H1 (cell line): ENCODE data around the gene KCNJ12. TPM values are rescaled to one million over a fixed set of nuclear protein-coding genes. Genes with fewer than 3 reads are reported as not detected.
A peak's percentile ranks its signal among the peaks of the same experiment; 100 is the strongest.

Experiments
- CTCF ChIA-PET: fragments of 300-600 bp; sonication (Branson Sonifier 250); formaldehyde crosslinking; loops from one replicate; lab custom pipeline; 2021; ENCODE audit not compliant: partially characterized antibody; lab: Charles Lee
- POLR2A ChIA-PET: fragments of 300-600 bp; sonication (Branson Sonifier 250); formaldehyde crosslinking; loops from one replicate; lab custom pipeline; 2021; ENCODE audit warnings: inconsistent platforms; ENCODE audit not compliant: partially characterized antibody; lab: Charles Lee
- DNase-seq, 2 experiments: peaks; one replicate each; pipeline versions ENCODE4 v3.0.0 to v3.0.0-alpha.2; 2010 to 2022; ENCODE audit warnings: low spot score in 2 of 2, low read depth in 1 of 2, mixed read lengths in 1 of 2
- FAIRE-seq: peaks from 2 replicates; lab custom pipeline; 2011; peaks lifted over from hg19 to GRCh38; lab: Jason Lieb, UNC
- H2AFZ ChIP-seq: 2 replicates; pipeline ENCODE4 v1.8.1; 2012; ENCODE audit warnings: low read length, inconsistent platforms
- H2AK5ac ChIP-seq: 2 replicates; pipeline ENCODE4 v1.6.1; 2013; ENCODE audit warnings: low read depth, low read length
- H2BK120ac ChIP-seq: replicated peaks from 2 replicates; pipeline ENCODE3; 2013; ENCODE audit warnings: low read depth, low read length, inconsistent platforms
- H2BK12ac ChIP-seq: 2 replicates; pipeline ENCODE4 v1.6.1; 2013; ENCODE audit warnings: low read depth, low read length
- H2BK15ac ChIP-seq: 2 replicates; pipeline ENCODE4 v1.6.1; 2013; ENCODE audit warnings: low read length
- H2BK20ac ChIP-seq: 2 replicates; pipeline ENCODE4 v1.6.1; 2013; ENCODE audit warnings: low read length
- H2BK5ac ChIP-seq: 2 replicates; pipeline ENCODE4 v1.6.1; 2013; ENCODE audit warnings: low read depth, low read length
- H3K14ac ChIP-seq: 2 replicates; pipeline ENCODE4 v1.6.1; 2013; ENCODE audit warnings: inconsistent platforms; ENCODE audit not compliant: insufficient read length
- H3K18ac ChIP-seq: 2 replicates; pipeline ENCODE4 v1.6.1; 2013; ENCODE audit warnings: low read length; ENCODE audit errors: extremely low read depth
- H3K23ac ChIP-seq: 2 replicates; pipeline ENCODE4 v1.6.1; 2013; ENCODE audit warnings: inconsistent platforms; ENCODE audit not compliant: insufficient read length
- H3K23me2 ChIP-seq: 2 replicates; pipeline ENCODE4 v1.6.1; 2013; ENCODE audit warnings: low read depth, low read length
- H3K27ac ChIP-seq: 2 replicates; pipeline ENCODE4 v1.6.1; 2011; ENCODE audit warnings: low read depth, low read length, inconsistent platforms
- H3K27me3 ChIP-seq, 4 experiments: replicated peaks in 1 of 4; 1 replicate in 1 of 4; 2 replicates in 3 of 4; pipeline versions ENCODE4 v1.6.1 to v1.8.1; 2011 to 2013; ENCODE audit warnings: low read length in 3 of 4, mild to moderate bottlenecking in 3 of 4, inconsistent platforms in 2 of 4, mixed read lengths in 2 of 4, moderate library complexity in 1 of 4; ENCODE audit not compliant: control insufficient read depth in 3 of 4, insufficient read depth in 3 of 4; ENCODE audit errors: extremely low read depth in 1 of 4
- H3K36me3 ChIP-seq, 4 experiments: 2 replicates each; pipeline versions ENCODE4 v1.6.1 to v1.8.1; 2011 to 2013; ENCODE audit warnings: mild to moderate bottlenecking in 4 of 4, low read length in 3 of 4, moderate library complexity in 2 of 4, control low read depth in 1 of 4, inconsistent platforms in 1 of 4; ENCODE audit not compliant: insufficient read depth in 4 of 4, control insufficient read depth in 2 of 4
- H3K4ac ChIP-seq: replicated peaks from 2 replicates; pipeline ENCODE3; 2013; ENCODE audit warnings: low read length, low read depth, mixed read lengths, inconsistent platforms; ENCODE audit not compliant: insufficient read length
- H3K4me1 ChIP-seq, 4 experiments: replicated peaks in 1 of 4; 1 replicate in 1 of 4; 2 replicates in 3 of 4; pipeline versions ENCODE4 v1.6.1 to v1.8.1; 2011 to 2013; ENCODE audit warnings: low read length in 3 of 4, inconsistent platforms in 2 of 4, mixed read lengths in 1 of 4; ENCODE audit not compliant: insufficient read depth in 4 of 4, control insufficient read depth in 3 of 4
- H3K4me2 ChIP-seq, 2 experiments: 2 replicates each; pipeline versions ENCODE4 v1.6.1 to v1.8.1; 2011 to 2013; ENCODE audit warnings: low read depth in 2 of 2, low read length in 2 of 2, control low read depth in 1 of 2, inconsistent platforms in 1 of 2, mild to moderate bottlenecking in 1 of 2; ENCODE audit not compliant: insufficient read depth in 1 of 2
- H3K4me3 ChIP-seq, 4 experiments: fragments of 200-600, 300-600 bp in 1 of 4; sonication (generic), shearing (Covaris generic), sonication (Bioruptor Twin) in 1 of 4; 2 replicates each; pipeline versions ENCODE4 v1.5.1 to v1.8.1; 2011 to 2016; ENCODE audit warnings: low read length in 4 of 4, low read depth in 3 of 4, control low read depth in 2 of 4, inconsistent platforms in 2 of 4, mild to moderate bottlenecking in 2 of 4, mixed read lengths in 1 of 4, moderate library complexity in 1 of 4; ENCODE audit not compliant: insufficient read depth in 2 of 4; ENCODE audit errors: extremely low read depth in 1 of 4
- H3K56ac ChIP-seq: replicated peaks from 2 replicates; pipeline ENCODE3; 2013; ENCODE audit warnings: low read depth, mild to moderate bottlenecking, mixed read lengths, low read length, inconsistent platforms; ENCODE audit not compliant: insufficient read length
- H3K79me1 ChIP-seq: 2 replicates; pipeline ENCODE4 v1.6.1; 2013; ENCODE audit warnings: low read depth, low read length, control low read depth
- H3K79me2 ChIP-seq, 2 experiments: 2 replicates each; pipeline versions ENCODE4 v1.6.1 to v1.8.1; 2012 to 2013; ENCODE audit warnings: low read length in 2 of 2, mild to moderate bottlenecking in 2 of 2, inconsistent platforms in 1 of 2; ENCODE audit not compliant: insufficient read depth in 2 of 2, control insufficient read depth in 1 of 2
- H3K9ac ChIP-seq, 4 experiments: replicated peaks in 1 of 4; 1 replicate in 1 of 4; 2 replicates in 3 of 4; pipeline versions ENCODE4 v1.6.1 to v1.8.1; 2011 to 2013; ENCODE audit warnings: low read depth in 3 of 4, low read length in 3 of 4, control low read depth in 2 of 4, mild to moderate bottlenecking in 2 of 4, moderate library complexity in 2 of 4, inconsistent platforms in 1 of 4; ENCODE audit errors: extremely low read depth in 1 of 4
- H3K9me3 ChIP-seq, 2 experiments: 2 replicates each; pipeline versions ENCODE4 v1.6.1 to v1.8.1; 2012 to 2013; ENCODE audit warnings: mild to moderate bottlenecking in 2 of 2, moderate library complexity in 2 of 2, control low read depth in 1 of 2, inconsistent platforms in 1 of 2, low read depth in 1 of 2, low read length in 1 of 2, mixed read lengths in 1 of 2; ENCODE audit not compliant: insufficient read depth in 2 of 2
- H4K20me1 ChIP-seq, 2 experiments: replicated peaks in 1 of 2; 2 replicates each; pipeline versions ENCODE3 to v1.8.1; 2011 to 2013; ENCODE audit warnings: inconsistent platforms in 2 of 2, low read length in 2 of 2, mild to moderate bottlenecking in 1 of 2; ENCODE audit not compliant: insufficient read depth in 2 of 2, control insufficient read depth in 1 of 2
- H4K5ac ChIP-seq: 2 replicates; pipeline ENCODE4 v1.6.1; 2013; ENCODE audit warnings: low read length, low read depth, mixed read lengths, inconsistent platforms; ENCODE audit not compliant: insufficient read length
- H4K8ac ChIP-seq: 2 replicates; pipeline ENCODE4 v1.8.0; 2013; ENCODE audit warnings: mild to moderate bottlenecking, moderate library complexity, low read length, inconsistent platforms; ENCODE audit not compliant: insufficient read depth; ENCODE audit errors: extremely low read depth
- H4K91ac ChIP-seq: replicated peaks from 2 replicates; pipeline ENCODE3; 2013; ENCODE audit warnings: low read length, mixed read lengths, inconsistent platforms; ENCODE audit not compliant: insufficient read length
- NANOG ChIP-seq: IDR thresholded peaks from 2 replicates; pipeline ENCODE4 v1.6.1; 2011; ENCODE audit warnings: low read length, low read depth, mild to moderate bottlenecking, inconsistent platforms; ENCODE audit not compliant: insufficient read depth, poor library complexity, severe bottlenecking
- TBP ChIP-seq: IDR thresholded peaks from 2 replicates; pipeline ENCODE4 v1.6.1; 2011; ENCODE audit warnings: low read depth, low read length, improper control_type of control experiment
- WGBS, 2 experiments: shearing (Covaris generic) in 1 of 2; methylation state at CpG; one replicate each; pipeline versions ENCODE4 v1.1.6 to v1.1.7; 2013 to 2015; ENCODE audit warnings: low lambda C conversion rate in 2 of 2, mixed read lengths in 2 of 2, inconsistent platforms in 1 of 2, low coverage in 1 of 2, missing lambda C conversion rate in 1 of 2; ENCODE audit not compliant: insufficient replicate concordance in 2 of 2, insufficient coverage in 1 of 2, insufficient read length in 1 of 2; ENCODE audit errors: extremely low coverage in 1 of 2, missing lambda C conversion rate in 1 of 2; 5-methylcytosine and 5-hydroxymethylcytosine counted together
- polyA plus RNA-seq, 7 experiments: library from polyadenylated mRNA; depleted of rRNA in 3 of 7; stranded (reverse) in 5 of 7; unstranded in 2 of 7; fragments of >200 nt in 5 of 7; fragments of 200-250 nt in 2 of 7; gene quantifications; 1 replicate in 5 of 7; 2 replicates in 1 of 7; 4 replicates in 1 of 7; pipeline versions ENCODE4 v1.2.1 to v1.2.3, GENCODE V29; 2011 to 2013; ENCODE audit warnings: missing spikeins in 2 of 7, mixed read lengths in 2 of 7
- total RNA-seq: library from RNA; stranded (reverse); fragmentation: NEBNext Ultra II Directional; extraction: Animal tissue kit (Norgen Biotek cat#: 25700); gene quantifications from 2 replicates; pipeline ENCODE4 v1.2.1, GENCODE V29; 2021

Gene KCNJ12
- total and polyA plus RNA-seq, 2 of the 8 experiments (the other 6 are each of a cell fraction or from before 2014, with no cell fraction given), result 1.2 to 1.5 TPM

GRCh38 chr17:21375162-21375560, 996 bp upstream of the KCNJ12 start:
- no peak overlapping the region for H2BK12ac ChIP-seq
- FAIRE-seq (no peak), DNase-seq (no peak)
- H3K79me1 ChIP-seq, result no peaks in the 10 kb centered on the region
- H2BK15ac ChIP-seq, result no peak overlapping the region
- no peak overlapping the region for H3K23ac ChIP-seq
- no peak overlapping the region for H4K8ac ChIP-seq
- H2BK5ac ChIP-seq, result no peak overlapping the region
- WGBS, 2 experiments, result 84% methylated on average over 7 of the region's 7 CpGs; no CpG with 5 or more reads in 1 of the 2 experiments
- peaks cover 0 to 26% (median 15%) of the 10 kb centered on the region in 4 experiments; a peak in 6 of 7 replicates for H3K4me1 ChIP-seq
- H3K9me3 ChIP-seq, result no peaks in the 10 kb centered on the region
- peaks cover 14 to 49% (median 41%) of the 10 kb centered on the region in 4 experiments for H3K27me3 ChIP-seq
- no peak overlapping the region for H2BK120ac ChIP-seq
- no peaks in the 10 kb centered on the region for H3K79me2 ChIP-seq
- H2BK20ac ChIP-seq, result no peak overlapping the region
- H3K23me2 ChIP-seq, result peaks cover 16% of the 10 kb centered on the region; the same call in 1 of the 2 replicates
- no peak overlapping the region for H3K9ac ChIP-seq
- no peak overlapping the region for H3K27ac ChIP-seq
- H3K18ac ChIP-seq, result no peak overlapping the region
- peaks cover 2 to 5% of the 10 kb centered on the region in 2 experiments for H4K20me1 ChIP-seq
- H3K4me3 ChIP-seq, result no peak overlapping the region
- CTCF ChIA-PET, result interaction anchor here (0.8 to 2.3 kb wide), 10 partner anchors 9 to 139 kb away, joined by 3 to 10 read pairs (median 4); no protein-coding TSS in a partner anchor
- no peak overlapping the region for H2AK5ac ChIP-seq
- H3K36me3 ChIP-seq, result no peaks in the 10 kb centered on the region
- no peak overlapping the region for H3K14ac ChIP-seq
- H4K91ac ChIP-seq, result no peak overlapping the region
- H3K4me2 ChIP-seq, result peak overlapping the region in 1 of 2 experiments; percentile 89; a peak in 1 of 4 replicates
- no peak overlapping the region for H4K5ac ChIP-seq
- POLR2A ChIA-PET, result interaction anchor here (1.4 kb wide), 1 partner anchor 10 kb away, joined by 3 read pairs; no protein-coding TSS in a partner anchor
- no peak overlapping the region for H2AFZ ChIP-seq
- no peak overlapping the region for H3K4ac ChIP-seq
- H3K56ac ChIP-seq, result no peak overlapping the region
- TF ChIP-seq TBP, result no peak
- no peak for TF ChIP-seq NANOG
